WTC11 (cell line): ENCODE results near the gene ABCB7. TPM values are rescaled to one million over a fixed set of nuclear protein-coding genes. Genes with fewer than 3 reads are reported as not detected.

Source experiments
- total RNA-seq: library from RNA; stranded (reverse); gene quantifications from 3 replicates; pipeline ENCODE4 v1.2.3, GENCODE V29; 2021

The ABCB7 gene
- total RNA-seq, 1 experiment from 2014 or later = 41.6 TPM

Other genes starting within 250 kb of the ABCB7 start
- 0.57 to 0.94 TPM (median 0.66 TPM) in 3 replicates for gene NEXMIF, start 230.8 kb downstream of the ABCB7 start, total RNA-seq
- 16.0 to 18.4 TPM (median 17.7 TPM) in 3 replicates for gene UPRT, start 117.8 kb upstream of the ABCB7 start, total RNA-seq